Measurements from ENCODE around the gene EHMT1. TPM values are rescaled to one million over a fixed set of nuclear protein-coding genes. Genes with fewer than 3 reads are reported as not detected.

Gene EHMT1
- 30.1 and 46.7 TPM in 2 replicates for total RNA-seq

DNA sequence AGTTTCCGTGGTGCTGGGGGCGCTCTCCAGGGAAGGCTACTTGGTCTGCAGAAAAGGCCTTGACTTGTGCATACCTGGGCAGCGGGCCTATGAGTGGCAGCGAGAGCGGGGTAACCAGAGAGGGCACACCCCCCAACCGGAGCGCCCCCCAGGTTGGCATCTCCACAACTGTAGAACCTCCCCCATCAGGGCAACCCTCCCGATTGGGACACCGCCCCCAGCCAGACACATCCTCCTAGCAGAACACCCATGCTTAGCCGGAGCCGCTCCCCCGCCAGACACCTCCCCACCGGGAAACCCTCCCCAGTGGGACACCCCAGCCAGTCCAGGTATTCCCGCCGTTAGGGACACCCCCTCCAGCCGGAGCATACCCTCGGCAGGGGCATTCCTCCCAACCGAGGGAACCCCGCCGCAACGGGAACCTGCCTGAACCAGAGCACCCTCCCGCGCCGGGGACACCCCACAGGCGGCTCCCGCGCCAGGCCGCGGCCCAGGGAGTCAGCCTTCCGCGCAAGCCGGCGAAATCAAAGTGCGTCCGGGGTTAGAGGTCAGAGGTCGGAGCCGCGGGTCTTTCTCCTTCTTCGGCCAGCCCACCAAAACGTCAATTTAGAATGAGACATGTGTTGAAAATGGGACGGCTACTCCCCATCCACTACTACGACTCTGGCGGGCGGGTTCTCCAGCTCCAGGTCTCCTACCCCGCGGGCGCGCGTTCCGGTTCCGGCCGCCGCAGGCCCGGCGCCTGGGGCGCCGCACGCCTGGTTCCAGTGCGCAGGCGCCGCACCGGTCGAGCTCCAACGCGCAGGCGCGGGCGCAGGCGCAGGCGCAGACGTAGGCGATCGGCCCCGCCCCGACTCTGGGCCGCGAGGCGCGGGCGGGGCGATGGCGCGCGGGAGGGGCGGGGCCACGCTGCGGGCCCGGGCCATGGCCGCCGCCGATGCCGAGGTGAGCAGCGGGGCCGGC, at the start of gene EHMT1:
Gene EHMT1 (plus strand): TSS at position 901 of the 963 bp plus-strand sequence. CDS start 24 bp downstream, at position 925.

DNA sequence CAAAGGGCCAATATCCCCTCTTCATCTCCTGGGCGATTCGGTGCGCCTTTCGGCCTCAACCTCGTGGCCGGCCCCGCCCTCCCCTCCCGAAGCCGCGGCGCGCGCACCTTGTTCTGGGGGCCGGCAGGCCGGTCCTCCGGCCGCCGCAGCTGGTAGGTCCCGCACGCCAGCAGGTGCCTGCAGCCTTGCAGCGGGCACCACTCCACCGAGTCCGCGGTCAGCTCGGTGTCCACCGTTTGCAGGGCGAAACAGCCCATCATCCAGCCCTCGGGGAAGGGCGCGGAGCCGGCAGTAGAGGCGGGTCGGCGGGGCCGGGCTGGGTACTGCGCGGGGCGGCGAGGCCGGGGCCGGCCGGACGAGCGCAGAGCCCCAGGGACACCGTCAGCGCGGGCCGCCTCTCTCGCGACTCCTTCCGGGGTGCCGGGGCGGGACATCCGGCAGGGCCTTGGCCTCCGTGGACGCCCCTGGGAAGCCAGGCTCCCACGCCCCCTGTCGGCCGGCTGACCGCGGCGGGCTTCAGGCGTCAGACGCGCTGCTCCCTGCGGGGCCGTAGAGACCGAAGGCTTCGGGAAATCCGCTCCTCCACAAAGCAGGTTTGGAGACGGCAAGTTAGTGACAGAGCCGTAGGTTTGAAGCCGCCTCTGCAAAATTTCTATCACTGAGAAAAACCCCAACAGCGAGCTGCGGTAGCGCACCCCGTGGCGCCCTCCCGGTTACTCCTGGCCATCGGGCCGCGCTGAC, 40.1 kb upstream of the EHMT1 start, which contains the start of gene DPH7:
Gene DPH7 (minus strand): TSS at position 408 of the 741 bp plus-strand sequence. CDS start 148 bp downstream, at position 260.

DNA sequence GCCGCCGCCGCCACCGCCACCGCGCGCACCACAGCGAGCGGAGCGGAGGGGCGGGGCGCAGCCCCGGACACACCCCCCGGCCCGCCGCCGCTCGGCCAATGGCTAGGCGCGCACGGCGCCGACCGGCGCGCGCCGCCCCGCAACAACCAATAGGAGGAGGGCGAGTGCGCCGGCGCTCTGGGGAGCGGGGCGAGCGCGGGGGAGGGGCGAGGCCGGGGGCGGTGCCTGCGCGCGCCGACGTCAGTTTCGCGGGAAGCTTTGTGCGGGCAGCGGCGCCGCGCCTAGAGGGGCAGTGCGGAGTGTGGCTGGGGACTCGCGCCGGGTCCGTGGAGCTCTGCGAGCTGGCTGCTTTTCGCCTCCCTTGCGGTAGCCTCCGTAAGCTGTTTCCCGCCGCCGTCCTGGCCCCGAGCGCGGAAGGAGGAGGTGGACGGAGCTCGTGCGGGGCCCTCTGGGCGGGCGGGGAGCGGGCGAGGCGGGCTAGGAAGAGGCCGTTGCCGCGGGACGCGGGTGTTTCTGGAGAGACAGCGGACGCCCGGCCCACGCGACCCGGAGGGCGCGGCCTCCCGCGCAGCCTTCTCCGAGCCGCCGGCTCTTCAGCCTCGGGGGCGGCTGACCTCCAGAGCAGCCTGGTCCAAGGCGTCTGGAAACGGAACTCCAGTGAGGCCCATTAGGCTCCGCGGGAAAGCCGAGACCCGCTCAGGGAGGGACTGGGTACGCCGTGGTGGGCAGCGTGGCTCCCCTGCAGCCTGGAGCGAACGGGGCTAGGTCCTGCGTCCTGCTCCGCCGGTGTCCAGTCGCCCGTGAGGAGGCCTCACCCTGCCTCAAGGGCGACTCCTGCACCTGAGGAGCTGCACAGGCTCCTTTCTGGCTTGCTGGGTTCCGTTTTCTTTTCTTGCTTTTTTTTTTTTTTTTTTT, 28.1 kb upstream of the EHMT1 start, which contains the start of gene ZMYND19:
Gene ZMYND19 (minus strand): TSS at position 44 of the 915 bp plus-strand sequence. CDS start 249 bp downstream, outside the sequence.

DNA sequence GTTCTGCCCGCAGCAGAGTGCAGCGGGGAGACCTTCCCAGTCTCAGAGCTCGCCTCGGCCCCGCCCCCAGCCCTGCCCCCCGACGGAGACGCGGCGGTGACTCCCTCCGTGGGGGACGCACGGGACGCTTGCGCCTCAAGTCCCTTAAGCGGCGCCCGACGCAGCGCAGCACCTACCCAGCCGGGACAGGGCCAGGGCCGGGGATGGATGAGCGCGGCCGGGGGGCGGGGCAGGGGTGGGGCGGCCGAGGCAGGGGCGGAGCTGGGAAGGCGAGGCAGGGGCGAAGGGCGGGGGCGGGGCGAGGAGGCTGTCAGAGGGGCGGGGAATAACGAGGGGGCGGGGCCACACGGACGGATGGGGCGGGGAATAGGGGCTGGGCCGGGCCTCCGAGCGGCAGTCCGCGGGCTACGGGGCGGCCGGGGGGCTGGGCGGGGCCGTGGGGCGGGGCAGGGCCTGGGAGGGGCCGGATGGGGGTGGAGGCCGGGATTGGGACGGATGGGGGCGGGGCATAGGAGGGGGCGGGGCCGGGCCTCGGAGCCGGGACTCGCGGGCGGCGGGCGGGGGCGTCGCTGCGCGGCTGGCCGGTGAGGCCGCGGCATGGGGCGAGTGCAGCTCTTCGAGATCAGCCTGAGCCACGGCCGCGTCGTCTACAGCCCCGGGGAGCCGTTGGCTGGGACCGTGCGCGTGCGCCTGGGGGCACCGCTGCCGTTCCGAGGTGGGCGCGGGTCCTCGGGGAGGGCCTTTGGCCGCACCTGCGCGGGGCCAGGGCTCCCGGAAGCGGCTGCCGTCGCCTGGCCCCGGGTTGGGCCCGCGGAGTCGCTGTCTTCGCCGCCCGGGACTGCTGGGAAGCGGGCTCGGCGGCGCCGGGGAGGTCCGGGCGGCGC, 13.4 kb upstream of the EHMT1 start, which contains the start of gene ARRDC1:
Gene ARRDC1 (plus strand): TSS at position 566 of the 884 bp plus-strand sequence. CDS start 32 bp downstream, at position 598.

DNA sequence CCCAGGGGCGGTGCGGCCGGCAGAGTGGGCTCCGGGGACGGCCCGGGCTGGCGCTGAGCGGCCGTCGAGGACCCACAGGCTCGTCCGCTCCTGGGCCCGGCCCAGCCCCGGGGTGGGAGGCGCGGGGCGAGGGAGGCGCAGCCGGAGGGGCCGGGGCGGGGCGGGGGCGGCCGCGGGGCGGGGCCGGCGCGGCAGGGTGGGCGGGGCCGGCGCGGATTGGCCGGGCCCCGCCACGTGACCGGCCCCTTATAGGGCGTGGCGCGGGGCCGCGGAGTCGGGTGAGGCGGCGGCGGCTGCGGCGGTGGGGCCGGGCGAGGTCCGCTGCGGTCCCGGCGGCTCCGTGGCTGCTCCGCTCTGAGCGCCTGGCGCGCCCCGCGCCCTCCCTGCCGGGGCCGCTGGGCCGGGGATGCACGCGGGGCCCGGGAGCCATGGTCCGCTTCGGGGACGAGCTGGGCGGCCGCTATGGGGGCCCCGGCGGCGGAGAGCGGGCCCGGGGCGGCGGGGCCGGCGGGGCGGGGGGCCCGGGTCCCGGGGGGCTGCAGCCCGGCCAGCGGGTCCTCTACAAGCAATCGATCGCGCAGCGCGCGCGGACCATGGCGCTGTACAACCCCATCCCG, 258.8 kb downstream of the EHMT1 start, which contains the start of gene CACNA1B:
Gene CACNA1B (plus strand): TSS at position 277 of the 617 bp plus-strand sequence. CDS start 152 bp downstream, at position 429.

Small RNAs within 50 kb of the gene (small RNA-seq; reads per million reads assigned to genes)
- not detected for gene MIR602
- not detected for gene RF00017

Other genes with a start within 250 kb of the EHMT1 start
- gene EXD3, start 195.8 kb upstream of the EHMT1 start, total RNA-seq: 4.0 and 4.3 TPM in 2 replicates
- gene NOXA1, start 195.6 kb upstream of the EHMT1 start, total RNA-seq: 0.20 and 0.37 TPM in 2 replicates
- not detected in 2 replicates for gene ENTPD8, start 177.6 kb upstream of the EHMT1 start, total RNA-seq
- gene NSMF, start 159.7 kb upstream of the EHMT1 start, total RNA-seq: 31.2 and 34.6 TPM in 2 replicates
- 0.98 and 1.1 TPM in 2 replicates for gene PNPLA7, start 68.6 kb upstream of the EHMT1 start, total RNA-seq
- gene MRPL41, start 67.1 kb upstream of the EHMT1 start, total RNA-seq: 36.2 and 50.0 TPM in 2 replicates
- gene DPH7, start 40.1 kb upstream of the EHMT1 start, total RNA-seq: 14.7 and 21.9 TPM in 2 replicates
- 14.7 and 29.1 TPM in 2 replicates for gene ZMYND19, start 28.5 kb upstream of the EHMT1 start, total RNA-seq
- 21.7 and 25.4 TPM in 2 replicates for gene ARRDC1, start 13.3 kb upstream of the EHMT1 start, total RNA-seq